Psoas muscle (tissue), 8 donors: ENCODE results near the gene CDCA5. TPM values are rescaled to one million over a fixed set of nuclear protein-coding genes. Genes with fewer than 3 reads are reported as not detected.

ENCODE experiments used
- ATAC-seq, 4 donors: fragments of 200-7000 bp; cut with Tn5 transposase; one replicate each; pipeline ENCODE4 v1.9.1; 2020; ENCODE audit warnings: moderate library complexity in 3 of 4, mild to moderate bottlenecking in 2 of 4
- DNase-seq, 2 donors: peaks; one replicate each; pipeline ENCODE4 v3.0.0-alpha.2; 2020
- H3K27ac ChIP-seq: fragments of 200-600 bp; one replicate; pipeline ENCODE4 v1.8.0; 2022
- H3K27me3 ChIP-seq, 3 donors: fragments of 200-600 bp in 1 of 3; one replicate each; pipeline versions ENCODE4 v1.6.1 to v1.8.0; 2013 to 2022; ENCODE audit warnings: low read length in 2 of 3, mild to moderate bottlenecking in 2 of 3, moderate library complexity in 1 of 3; ENCODE audit not compliant: insufficient read depth in 3 of 3
- H3K36me3 ChIP-seq, 2 donors: fragments of 200-600 bp in 1 of 2; one replicate each; pipeline versions ENCODE4 v1.6.1 to v1.8.0; 2013 to 2022; ENCODE audit warnings: low read depth in 1 of 2, mild to moderate bottlenecking in 1 of 2, moderate library complexity in 1 of 2; ENCODE audit not compliant: insufficient read depth in 1 of 2
- H3K4me1 ChIP-seq: fragments of 200-600 bp; one replicate; pipeline ENCODE4 v1.8.0; 2022
- H3K4me3 ChIP-seq: fragments of 200-600 bp; one replicate; pipeline ENCODE4 v1.8.0; 2022; ENCODE audit warnings: mild to moderate bottlenecking
- H3K9me3 ChIP-seq: fragments of 200-600 bp; one replicate; pipeline ENCODE4 v1.8.0; 2022
- CTCF ChIP-seq: fragments of 200-600 bp; IDR thresholded peaks from one replicate; pipeline ENCODE4 v1.8.0; 2022; ENCODE audit warnings: antibody characterized with exemption
- WGBS, 3 donors: extraction: QIAGEN DNeasy Blood & Tissue Kit; methylation state at CpG; one replicate each; pipeline versions ENCODE4 v1.1.6 to v1.1.7; 2013; 5-methylcytosine and 5-hydroxymethylcytosine counted together
- intact Hi-C, 2 donors: fragments of 100-400 bp; cut with DNase I; formaldehyde crosslinking; loops; one replicate each; pipeline versions ENCODE4 v1.11.0 to v1.14.2; 2022
- polyA plus RNA-seq, 3 donors: library from polyadenylated mRNA; stranded (reverse); fragments of 200-250 nt; gene quantifications; one replicate each; pipeline ENCODE4 v1.2.3, GENCODE V29; 2013
- total RNA-seq, 4 donors: library from RNA; stranded (reverse); fragmentation: NEBNext Ultra II Directional in 2 of 4; extraction: Animal tissue kit (Norgen Biotek cat#: 25700) in 2 of 4; gene quantifications; one replicate each; pipeline versions ENCODE4 v1.2.1 to v1.2.4, GENCODE V29; 2021 to 2023
- donor health status: healthy with polysubstance abuse.
- donor health status: DM: no; HTN: no; CAD: no; lungs with moderate emphysema.
- donor health status: Bipolar disorder and iron deficiency.
- donor health status: healthy.
- donor health status: DM: yes; HTN: yes; CAD: no.
- donor health status: DM: no; HTN: no; CAD: no.
- donor health status: DM: no; HTN: no; CAD: no.
- donor health status: DM: yes; HTN: yes; CAD: no.

CDCA5 gene
- total and polyA plus RNA-seq, 7 donors = 0.28 to 1.6 (median 0.92) TPM

- 43 to 46% (median 46%) methylated on average over 8 of the region's 8 CpGs for WGBS, 3 donors
- Histone ChIP-seq H3K4me1 (no peaks in the 10 kb centered on the region), H3K27me3 (peaks cover 0 to 2% (median 0%) of the 10 kb centered on the region in 3 donors), H3K9me3 (no peaks in the 10 kb centered on the region), H3K36me3 (no peaks in the 10 kb centered on the region), H3K4me3 (no peak overlapping the region), H3K27ac (no peak overlapping the region)
- DNase-seq (no peak), ATAC-seq (no peak)
- no peak for TF ChIP-seq CTCF
- intact Hi-C loops = loop anchor here in 1 of 2 donors (1.0 kb wide), 1 partner anchor 22 kb away; no protein-coding TSS in a partner anchor
Observed at GRCh38 chr11:65053827-65054508, 29.9 kb downstream of the CDCA5 start.

- WGBS, 3 donors = 67 to 76% (median 69%) methylated on average over 9 of the region's 9 CpGs
- no peak for DNase-seq
- Histone ChIP-seq H3K4me1 (no peaks in the 10 kb centered on the region), H3K27ac (no peak overlapping the region), H3K9me3 (no peaks in the 10 kb centered on the region), H3K4me3 (no peak overlapping the region), H3K36me3 (no peaks in the 10 kb centered on the region), H3K27me3 (peaks cover 0 to 2% (median 0%) of the 10 kb centered on the region in 3 donors)
- intact Hi-C loops = no loop called here
- no peak for TF ChIP-seq CTCF
- no peak for ATAC-seq
Observed at GRCh38 chr11:65051398-65051858, 32.4 kb downstream of the CDCA5 start.

- Histone ChIP-seq H3K4me3 (peak overlapping the region; percentile 59), H3K27me3 (no peaks in the 10 kb centered on the region), H3K9me3 (no peaks in the 10 kb centered on the region), H3K4me1 (peaks cover 5% of the 10 kb centered on the region), H3K36me3 (peaks cover 0 to 15% of the 10 kb centered on the region in 2 donors), H3K27ac (no peak overlapping the region)
- TF ChIP-seq CTCF = no peak
- DNase-seq (peak; percentile 35 to 62), ATAC-seq (peak in 2 of 4 donors; percentile 20 to 42)
- intact Hi-C loops = no loop called here
- 18 to 21% (median 18%) methylated on average over 47 to 56 of the region's 56 CpGs for WGBS, 3 donors
Observed at GRCh38 chr11:65047581-65048422, 36.0 kb downstream of the CDCA5 start.

GRCh38 chr11:65045728-65046127, 38.1 kb downstream of the CDCA5 start:
- TF ChIP-seq CTCF = no peak
- H3K36me3 ChIP-seq = peaks cover 0 to 15% of the 10 kb centered on the region in 2 donors
- no peak overlapping the region for H3K27ac ChIP-seq
- H3K27me3 ChIP-seq = no peaks in the 10 kb centered on the region
- H3K9me3 ChIP-seq = no peaks in the 10 kb centered on the region
- peaks cover 17% of the 10 kb centered on the region for H3K4me1 ChIP-seq
- DNase-seq (no peak), ATAC-seq (no peak)
- intact Hi-C loops = no loop called here
- 82 to 89% (median 86%) methylated on average over 7 of the region's 7 CpGs for WGBS, 3 donors
- no peak overlapping the region for H3K4me3 ChIP-seq
